ENCODE results near the gene AKR1B1.

AKR1B1 gene

DNA sequence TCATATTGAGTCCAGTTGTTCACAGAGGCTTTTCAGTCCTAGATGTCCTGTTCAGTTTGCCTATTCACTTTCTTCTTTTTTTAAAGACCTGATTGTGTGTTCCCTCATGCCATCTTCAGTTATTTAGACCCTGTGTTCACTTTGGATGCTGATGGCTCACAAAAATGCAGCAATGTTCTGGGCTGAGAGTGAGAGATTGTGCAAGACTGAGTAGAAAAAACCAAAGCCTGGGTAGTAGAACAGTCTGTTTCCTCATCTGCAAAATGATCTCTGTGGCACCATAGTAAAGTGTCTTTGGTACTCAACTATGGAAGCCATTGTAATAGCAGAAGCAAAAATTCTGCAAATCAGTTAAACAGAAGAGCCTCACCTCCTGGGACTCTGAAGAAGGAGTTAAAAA lies 43.2 kb downstream of the AKR1B1 start:
- no peak for DNase-seq (ENCODE audit: low spot score)

DNA sequence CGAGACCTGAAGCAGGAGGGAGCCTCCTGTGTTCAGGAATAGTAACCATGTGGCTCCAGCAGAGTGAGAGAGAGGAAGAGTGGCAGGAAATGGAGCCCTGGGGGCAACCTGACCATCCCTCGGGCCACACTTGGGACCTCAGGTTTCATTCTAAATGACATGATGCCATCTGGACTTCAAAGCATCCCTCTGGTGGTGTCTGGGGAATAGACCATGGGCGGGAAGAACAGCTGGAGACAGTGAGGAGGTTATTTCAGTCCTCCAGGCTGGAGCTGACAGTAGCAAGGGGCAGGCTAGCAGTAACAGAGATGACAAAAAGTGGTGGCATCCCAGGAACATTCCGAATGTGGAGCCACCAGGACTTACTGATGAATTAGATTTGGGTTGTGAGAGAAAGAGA lies 44.8 kb downstream of the AKR1B1 start:
- DNase-seq (ENCODE audit: low spot score), result no peak

DNA sequence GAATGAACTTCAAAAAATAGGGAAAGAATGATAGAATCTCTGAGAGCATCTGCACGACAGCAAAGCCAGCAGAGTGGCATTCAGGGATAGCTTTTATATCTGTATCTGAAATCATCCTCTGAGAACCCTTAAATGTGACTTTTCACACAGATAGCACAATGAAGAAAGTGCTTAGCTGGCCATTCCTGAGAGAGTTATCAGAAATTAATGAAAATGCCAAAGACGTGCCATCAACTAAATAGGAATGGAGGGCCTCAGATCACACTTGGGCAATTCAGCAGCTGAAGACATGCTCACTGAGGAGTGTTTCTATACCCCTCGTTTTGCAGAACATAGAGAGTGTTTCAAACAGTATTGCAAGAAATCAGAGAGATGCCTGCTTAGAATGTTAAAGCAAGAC lies 51.6 kb downstream of the AKR1B1 start:
- DNase-seq (ENCODE audit: low spot score), result no peak

DNA sequence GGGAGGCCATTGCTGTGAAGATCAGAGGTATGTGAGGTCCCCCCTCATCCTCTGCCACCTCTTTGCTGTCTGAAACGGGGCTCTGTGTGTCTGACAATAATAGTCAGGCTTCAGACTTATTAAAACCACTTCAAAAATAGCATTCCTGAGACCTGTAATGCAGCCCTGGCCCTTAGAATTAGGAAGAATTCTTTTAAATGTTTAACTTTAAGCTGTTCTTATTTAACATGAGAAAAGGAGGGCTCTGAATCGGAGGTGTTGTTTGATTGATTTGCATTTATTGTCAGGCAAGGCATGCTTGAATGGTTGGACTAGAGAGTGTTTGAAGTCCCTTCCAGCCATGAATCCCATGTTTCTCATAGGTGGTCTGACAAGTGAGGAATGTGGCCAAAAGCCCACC lies 52.5 kb downstream of the AKR1B1 start:
- no peak for DNase-seq (ENCODE audit: low spot score)

DNA sequence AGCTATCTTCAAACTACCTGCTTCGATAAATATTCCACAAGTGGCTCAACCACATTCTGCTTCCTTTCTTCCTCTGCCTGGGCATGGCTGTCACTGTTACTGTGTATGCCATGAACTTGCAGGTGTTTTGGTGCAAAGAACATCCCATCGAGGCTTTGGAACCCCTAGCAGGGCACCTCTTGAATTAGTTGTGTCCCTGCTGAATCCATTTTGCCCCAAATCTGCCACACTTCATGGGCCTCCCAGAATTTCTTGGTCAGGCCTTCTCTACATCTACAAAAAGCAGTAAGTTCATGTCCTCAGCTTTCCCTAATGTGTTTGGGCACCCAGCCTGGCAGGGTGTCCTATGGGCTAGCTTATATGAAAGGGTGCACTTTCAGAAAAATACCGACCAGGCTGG lies 53.6 kb downstream of the AKR1B1 start:
- no peak for DNase-seq (ENCODE audit: low spot score)

DNA sequence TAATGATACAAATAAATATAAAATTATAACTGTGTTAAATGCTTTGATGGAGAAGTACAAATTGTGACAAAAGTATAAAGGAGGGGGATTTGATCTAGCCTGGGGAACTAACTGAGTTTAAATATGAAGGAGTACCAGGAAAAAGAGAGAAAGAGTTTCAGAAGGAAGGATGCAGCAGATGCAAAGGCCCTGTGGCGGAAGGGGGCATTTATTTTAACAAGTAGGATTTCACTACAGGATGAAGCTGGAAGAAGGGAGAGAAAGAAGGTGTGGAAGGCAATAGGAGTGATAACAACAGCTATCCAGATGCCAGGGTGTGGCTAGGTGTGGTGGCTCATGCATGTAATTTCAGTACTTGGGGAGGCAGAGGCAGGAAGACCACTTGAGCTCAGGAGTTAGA lies 55.8 kb downstream of the AKR1B1 start:
- no peak for DNase-seq (ENCODE audit: low spot score)

DNA sequence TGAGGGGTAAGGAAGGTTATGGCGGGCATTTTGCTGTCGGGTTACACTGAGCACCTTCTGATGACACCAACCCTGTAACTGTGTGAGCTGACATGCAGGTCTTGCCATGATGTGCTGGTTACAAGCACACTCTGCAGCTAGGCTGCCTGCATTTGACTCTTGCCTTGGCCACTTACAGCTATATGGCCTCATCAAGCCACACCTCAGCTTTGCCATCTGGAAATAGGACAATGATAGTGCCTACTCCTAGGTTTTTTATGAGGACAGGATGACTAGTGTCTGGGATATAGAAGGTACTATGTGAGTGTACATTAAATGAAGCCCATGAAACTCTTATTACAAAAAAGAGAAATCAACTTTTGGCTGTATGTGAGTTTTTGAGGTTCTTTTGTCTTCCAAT lies 58.0 kb downstream of the AKR1B1 start:
- DNase-seq (ENCODE audit: low spot score), result no peak

DNA sequence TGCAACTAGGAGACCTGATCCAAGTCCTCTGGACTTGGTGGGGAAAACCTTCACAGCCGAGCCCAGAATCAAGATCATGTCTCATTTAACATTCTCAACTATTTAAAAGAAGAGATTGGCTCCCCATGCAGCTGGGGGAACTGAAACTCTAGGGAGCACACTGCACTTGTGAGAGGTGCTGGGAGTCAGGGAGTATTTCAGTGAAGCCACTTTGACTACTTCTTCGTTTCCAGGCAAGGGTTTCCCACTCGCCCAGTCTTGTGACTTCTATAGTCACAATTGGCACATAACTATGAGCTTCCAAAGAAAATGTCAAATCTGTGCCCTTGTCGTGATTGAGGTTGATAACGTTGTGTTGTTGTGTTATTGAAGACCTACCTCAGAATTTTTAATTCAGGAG lies 62.9 kb downstream of the AKR1B1 start:
- DNase-seq (ENCODE audit: low spot score), result no peak

DNA sequence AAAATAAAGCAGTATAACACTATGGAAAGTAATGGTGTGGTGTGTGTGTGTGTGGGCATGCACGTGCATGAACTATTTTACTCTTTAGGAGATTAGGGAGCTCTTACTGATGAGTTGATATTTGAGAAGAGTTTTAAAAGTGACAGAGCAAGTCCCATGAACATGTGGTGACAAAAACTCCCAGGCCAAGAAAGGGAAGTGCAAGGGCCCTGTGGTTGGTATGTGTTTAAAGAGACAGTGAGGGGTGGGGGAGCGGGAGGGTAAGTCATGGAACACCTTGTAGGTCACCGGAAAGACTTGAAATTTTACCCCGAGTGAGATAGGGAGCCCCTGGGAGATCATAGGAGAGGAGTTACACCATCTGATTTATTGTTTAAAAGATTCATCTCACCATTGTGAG lies 63.3 kb downstream of the AKR1B1 start:
- no peak for DNase-seq (ENCODE audit: low spot score)

DNA sequence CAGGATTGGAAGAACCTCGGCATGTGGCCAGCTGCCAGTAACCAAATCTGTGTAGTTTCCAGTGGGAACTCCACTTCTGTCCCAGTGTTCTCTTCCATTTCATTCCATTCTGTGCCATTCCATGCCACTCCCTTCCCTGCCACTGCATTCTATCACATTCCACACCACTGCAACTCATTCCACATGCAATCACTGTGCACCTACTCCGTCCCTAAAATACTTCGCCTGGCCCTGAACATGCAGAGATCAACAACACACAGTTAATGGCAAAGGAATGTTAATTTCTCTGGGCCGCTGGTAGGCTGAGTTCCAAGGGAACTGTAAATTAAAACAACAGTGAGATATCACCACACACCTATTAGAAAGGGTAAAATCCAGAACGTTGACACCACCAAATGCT lies 64.8 kb downstream of the AKR1B1 start:
- no peak for DNase-seq (ENCODE audit: low spot score)

Measured in LoVo (cell line).